Measurements from ENCODE around the gene PLK5. TPM values are rescaled to one million over a fixed set of nuclear protein-coding genes. Genes with fewer than 3 reads are reported as not detected.

The PLK5 gene
- total RNA-seq, 1 donor from 2014 or later = not detected

- DNase-seq (ENCODE audit: low read depth) (no peak), FAIRE-seq (no peak)
- H3K36me3 ChIP-seq (ENCODE audit: control insufficient read depth, insufficient read depth, low read length) = no peaks in the 10 kb centered on the region
- no peak for TF ChIP-seq CTCF (IDR thresholded peaks at IDR 0.05; ENCODE audit: insufficient read depth, low read length, severe bottlenecking)
- H3K27me3 ChIP-seq (ENCODE audit: control insufficient read depth, insufficient read depth, low read length) = no peaks in the 10 kb centered on the region
- no peak overlapping the region for H3K4me3 ChIP-seq (ENCODE audit: low read depth, low read length)
Observed at GRCh38 chr19:1486720-1487575, 36.9 kb upstream of the PLK5 start.

- FAIRE-seq = no peak
- TF ChIP-seq CTCF (IDR thresholded peaks at IDR 0.05; ENCODE audit: insufficient read depth, low read length, severe bottlenecking) = no peak
Observed at GRCh38 chr19:1487576-1488281, 36.1 kb upstream of the PLK5 start.

GRCh38 chr19:1488282-1488601 lies 35.6 kb upstream of the PLK5 start:
- FAIRE-seq (no peak), DNase-seq (ENCODE audit: low read depth) (no peak)
- Histone ChIP-seq H3K27me3 (ENCODE audit: control insufficient read depth, insufficient read depth, low read length) (no peaks in the 10 kb centered on the region), H3K4me3 (ENCODE audit: low read depth, low read length) (no peak overlapping the region), H3K36me3 (ENCODE audit: control insufficient read depth, insufficient read depth, low read length) (no peaks in the 10 kb centered on the region)
- TF ChIP-seq CTCF (IDR thresholded peaks at IDR 0.05; ENCODE audit: insufficient read depth, low read length, severe bottlenecking) = no peak

More at GRCh38 chr19:1487576-1488281, 36.1 kb upstream of the PLK5 start:
- DNase-seq (ENCODE audit: low read depth) = no peak
- Histone ChIP-seq H3K36me3 (ENCODE audit: control insufficient read depth, insufficient read depth, low read length) (no peaks in the 10 kb centered on the region), H3K4me3 (ENCODE audit: low read depth, low read length) (no peak overlapping the region), H3K27me3 (ENCODE audit: control insufficient read depth, insufficient read depth, low read length) (no peaks in the 10 kb centered on the region)

- no peak for DNase-seq (ENCODE audit: low read depth)
- H3K36me3 ChIP-seq (ENCODE audit: control insufficient read depth, insufficient read depth, low read length) = no peaks in the 10 kb centered on the region
- TF ChIP-seq CTCF (IDR thresholded peaks at IDR 0.05; ENCODE audit: insufficient read depth, low read length, severe bottlenecking) = no peak
- FAIRE-seq = no peak
- H3K4me3 ChIP-seq (ENCODE audit: low read depth, low read length) = peak overlapping the region; percentile 60
- H3K27me3 ChIP-seq (ENCODE audit: control insufficient read depth, insufficient read depth, low read length) = no peaks in the 10 kb centered on the region
Observed at GRCh38 chr19:1489463-1490310, 34.2 kb upstream of the PLK5 start.

GRCh38 chr19:1490311-1491113 lies 33.4 kb upstream of the PLK5 start, which contains the start of gene PCSK4:
Gene PCSK4 (minus strand): TSS chr19:1490350. CDS start chr19:1490346, 4 bp downstream.
- no peak for TF ChIP-seq CTCF (IDR thresholded peaks at IDR 0.05; ENCODE audit: insufficient read depth, low read length, severe bottlenecking)
- Histone ChIP-seq H3K36me3 (ENCODE audit: control insufficient read depth, insufficient read depth, low read length) (no peaks in the 10 kb centered on the region), H3K27me3 (ENCODE audit: control insufficient read depth, insufficient read depth, low read length) (no peaks in the 10 kb centered on the region), H3K4me3 (ENCODE audit: low read depth, low read length) (peak within 1 kb of the TSS; percentile 63)
- peak; percentile 36 for FAIRE-seq
- DNase-seq (ENCODE audit: low read depth) = peak; percentile 94
